ENCODE results near the gene ENPP6.

The ENPP6 gene

GRCh38 chr4:184238072-184238745, 20.5 kb upstream of the ENPP6 start:
- TF ChIP-seq NFIC (IDR thresholded peaks at IDR 0.05) (no peak), FOXM1 (IDR thresholded peaks at IDR 0.05; ENCODE audit: borderline replicate concordance, low read depth) (no peak), ZBTB7A (IDR thresholded peaks at IDR 0.05; ENCODE audit: low read depth) (no peak), RAD21 (IDR thresholded peaks at IDR 0.05; ENCODE audit: low read depth) (no peak), EGR1 (IDR thresholded peaks at IDR 0.05) (no peak), TAF1 (IDR thresholded peaks at IDR 0.05; ENCODE audit: low read depth) (no peak), REST (IDR thresholded peaks at IDR 0.05; ENCODE audit: low read depth) (no peak), CREB1 (IDR thresholded peaks at IDR 0.05; ENCODE audit: low read depth) (no peak), EP300 (IDR thresholded peaks at IDR 0.05; ENCODE audit: borderline replicate concordance) (no peak), YY1 (IDR thresholded peaks at IDR 0.05; ENCODE audit: low read depth) (no peak), USF1 (IDR thresholded peaks at IDR 0.05) (no peak)

GRCh38 chr4:184237612-184238011, 19.9 kb upstream of the ENPP6 start:
- no peak for TF ChIP-seq EGR1 (IDR thresholded peaks at IDR 0.05)
- TF ChIP-seq TEAD4 (IDR thresholded peaks at IDR 0.05) = no peak
- no peak for TF ChIP-seq CREB1 (IDR thresholded peaks at IDR 0.05; ENCODE audit: low read depth)
- no peak for TF ChIP-seq TCF12 (IDR thresholded peaks at IDR 0.05; ENCODE audit: low read depth)
- TF ChIP-seq RAD21 (IDR thresholded peaks at IDR 0.05; ENCODE audit: low read depth) = no peak
- no peak for TF ChIP-seq YY1 (IDR thresholded peaks at IDR 0.05; ENCODE audit: low read depth)
- TF ChIP-seq USF1 (IDR thresholded peaks at IDR 0.05) = no peak
- TF ChIP-seq REST (IDR thresholded peaks at IDR 0.05; ENCODE audit: low read depth) = no peak

- TF ChIP-seq EP300 (IDR thresholded peaks at IDR 0.05; ENCODE audit: borderline replicate concordance) (no peak), TAF1 (IDR thresholded peaks at IDR 0.05; ENCODE audit: low read depth) (no peak), TEAD4 (IDR thresholded peaks at IDR 0.05) (no peak), FOXM1 (IDR thresholded peaks at IDR 0.05; ENCODE audit: borderline replicate concordance, low read depth) (no peak), ZBTB7A (IDR thresholded peaks at IDR 0.05; ENCODE audit: low read depth) (no peak), REST (IDR thresholded peaks at IDR 0.05; ENCODE audit: low read depth) (no peak), CREB1 (IDR thresholded peaks at IDR 0.05; ENCODE audit: low read depth) (no peak), TCF12 (IDR thresholded peaks at IDR 0.05; ENCODE audit: low read depth) (no peak), RAD21 (IDR thresholded peaks at IDR 0.05; ENCODE audit: low read depth) (no peak), YY1 (IDR thresholded peaks at IDR 0.05; ENCODE audit: low read depth) (no peak), CEBPB (IDR thresholded peaks at IDR 0.05) (no peak), EGR1 (IDR thresholded peaks at IDR 0.05) (no peak)
Measured at GRCh38 chr4:184235526-184235925, 17.9 kb upstream of the ENPP6 start.

GRCh38 chr4:184234155-184234554, 16.5 kb upstream of the ENPP6 start:
- no peak for TF ChIP-seq ZBTB7A (IDR thresholded peaks at IDR 0.05; ENCODE audit: low read depth)
- no peak for TF ChIP-seq CEBPB (IDR thresholded peaks at IDR 0.05)
- TF ChIP-seq FOXM1 (IDR thresholded peaks at IDR 0.05; ENCODE audit: borderline replicate concordance, low read depth) = no peak
- no peak for TF ChIP-seq YY1 (IDR thresholded peaks at IDR 0.05; ENCODE audit: low read depth)
- no peak for TF ChIP-seq MAX (IDR thresholded peaks at IDR 0.05)
- TF ChIP-seq NFIC (IDR thresholded peaks at IDR 0.05) = no peak
- TF ChIP-seq REST (IDR thresholded peaks at IDR 0.05; ENCODE audit: low read depth) = no peak
- no peak for TF ChIP-seq USF1 (IDR thresholded peaks at IDR 0.05)
- TF ChIP-seq TAF1 (IDR thresholded peaks at IDR 0.05; ENCODE audit: low read depth) = no peak
- no peak for TF ChIP-seq EGR1 (IDR thresholded peaks at IDR 0.05)
- TF ChIP-seq TEAD4 (IDR thresholded peaks at IDR 0.05) = no peak
- no peak for TF ChIP-seq CREB1 (IDR thresholded peaks at IDR 0.05; ENCODE audit: low read depth)
- TF ChIP-seq TCF12 (IDR thresholded peaks at IDR 0.05; ENCODE audit: low read depth) = no peak
- TF ChIP-seq RAD21 (IDR thresholded peaks at IDR 0.05; ENCODE audit: low read depth) = no peak
